Stimulated activated CD4-positive, alpha-beta T cell treated with anti-CD3 and anti-CD28 coated beads, Interleukin-15, amount 100 ng/mL, for 1 hour (primary cell): ENCODE measurements around the gene STAB2.

Experiments
- DNase-seq, 2 donors: peaks; one replicate each; pipeline ENCODE4 v3.0.0-alpha.2; 2020; ENCODE audit warnings: low read depth in 1 of 2, low spot score in 1 of 2

STAB2 gene

GRCh38 chr12:103774977-103775560 is 188.0 kb downstream of the STAB2 start:
- DNase-seq: no peak

- no peak for DNase-seq
Observed at GRCh38 chr12:103778781-103779180, 191.7 kb downstream of the STAB2 start.

- no peak for DNase-seq
Observed at GRCh38 chr12:103779410-103780092, 192.5 kb downstream of the STAB2 start.

GRCh38 chr12:103780093-103780440 is 193.0 kb downstream of the STAB2 start:
- DNase-seq: no peak

GRCh38 chr12:103780992-103781391 is 193.9 kb downstream of the STAB2 start:
- DNase-seq: no peak

- no peak for DNase-seq
Observed at GRCh38 chr12:103782399-103782798, 195.3 kb downstream of the STAB2 start.

- no peak for DNase-seq
Observed at GRCh38 chr12:103783744-103784664, 196.9 kb downstream of the STAB2 start.

GRCh38 chr12:103785243-103786031 is 198.4 kb downstream of the STAB2 start:
- no peak for DNase-seq

- DNase-seq: no peak
Observed at GRCh38 chr12:103786201-103786600, 199.1 kb downstream of the STAB2 start.

- no peak for DNase-seq
Observed at GRCh38 chr12:103791350-103791920, 204.4 kb downstream of the STAB2 start.

GRCh38 chr12:103793046-103793445 is 206.0 kb downstream of the STAB2 start:
- no peak for DNase-seq

GRCh38 chr12:103793512-103794045 is 206.5 kb downstream of the STAB2 start:
- no peak for DNase-seq

- no peak for DNase-seq
Observed at GRCh38 chr12:103794309-103795213, 207.5 kb downstream of the STAB2 start.

- no peak for DNase-seq
Observed at GRCh38 chr12:103798586-103798985, 211.5 kb downstream of the STAB2 start.

GRCh38 chr12:103799504-103799856 is 212.4 kb downstream of the STAB2 start:
- no peak for DNase-seq

- DNase-seq: no peak
Observed at GRCh38 chr12:103799857-103800771, 213.0 kb downstream of the STAB2 start.

- no peak for DNase-seq
Observed at GRCh38 chr12:103801709-103802585, 214.9 kb downstream of the STAB2 start.

- no peak for DNase-seq
Observed at GRCh38 chr12:103802586-103802886, 215.5 kb downstream of the STAB2 start.
